GM12872 (cell line): Measurements from ENCODE around the gene CNOT4.
A peak's percentile ranks its signal among the peaks of the same experiment; 100 is the strongest.

ENCODE experiments used
- TF ChIP-seq, protein P1 (sequence below): IDR thresholded peaks from 3 replicates; pipeline ENCODE4 v1.5.1; 2011; ENCODE audit warnings: low read depth, mild to moderate bottlenecking, low read length, moderate library complexity; ENCODE audit not compliant: insufficient read depth

Gene CNOT4

DNA sequence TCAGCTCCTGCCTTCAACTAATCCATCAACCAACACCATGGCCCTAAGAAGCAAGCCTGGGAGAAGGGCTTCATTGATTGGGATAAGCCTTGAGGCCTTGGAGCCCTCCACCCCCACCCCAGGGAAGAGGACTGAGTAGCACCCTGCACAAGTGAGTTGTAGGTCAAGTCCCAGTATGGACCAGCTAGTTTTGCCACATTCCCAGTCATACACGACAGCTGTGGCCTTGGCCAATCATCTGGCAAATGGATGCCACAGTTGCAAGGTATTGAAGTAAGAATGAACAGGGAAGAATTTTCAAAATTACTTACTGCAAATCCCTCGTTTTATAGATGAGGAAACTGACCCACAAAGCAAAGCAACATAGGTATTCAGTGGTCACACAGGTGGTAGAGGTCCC lies 166.5 kb downstream of the CNOT4 start:
- TF ChIP-seq, protein P1, sequence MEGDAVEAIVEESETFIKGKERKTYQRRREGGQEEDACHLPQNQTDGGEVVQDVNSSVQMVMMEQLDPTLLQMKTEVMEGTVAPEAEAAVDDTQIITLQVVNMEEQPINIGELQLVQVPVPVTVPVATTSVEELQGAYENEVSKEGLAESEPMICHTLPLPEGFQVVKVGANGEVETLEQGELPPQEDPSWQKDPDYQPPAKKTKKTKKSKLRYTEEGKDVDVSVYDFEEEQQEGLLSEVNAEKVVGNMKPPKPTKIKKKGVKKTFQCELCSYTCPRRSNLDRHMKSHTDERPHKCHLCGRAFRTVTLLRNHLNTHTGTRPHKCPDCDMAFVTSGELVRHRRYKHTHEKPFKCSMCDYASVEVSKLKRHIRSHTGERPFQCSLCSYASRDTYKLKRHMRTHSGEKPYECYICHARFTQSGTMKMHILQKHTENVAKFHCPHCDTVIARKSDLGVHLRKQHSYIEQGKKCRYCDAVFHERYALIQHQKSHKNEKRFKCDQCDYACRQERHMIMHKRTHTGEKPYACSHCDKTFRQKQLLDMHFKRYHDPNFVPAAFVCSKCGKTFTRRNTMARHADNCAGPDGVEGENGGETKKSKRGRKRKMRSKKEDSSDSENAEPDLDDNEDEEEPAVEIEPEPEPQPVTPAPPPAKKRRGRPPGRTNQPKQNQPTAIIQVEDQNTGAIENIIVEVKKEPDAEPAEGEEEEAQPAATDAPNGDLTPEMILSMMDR, result no peak

DNA sequence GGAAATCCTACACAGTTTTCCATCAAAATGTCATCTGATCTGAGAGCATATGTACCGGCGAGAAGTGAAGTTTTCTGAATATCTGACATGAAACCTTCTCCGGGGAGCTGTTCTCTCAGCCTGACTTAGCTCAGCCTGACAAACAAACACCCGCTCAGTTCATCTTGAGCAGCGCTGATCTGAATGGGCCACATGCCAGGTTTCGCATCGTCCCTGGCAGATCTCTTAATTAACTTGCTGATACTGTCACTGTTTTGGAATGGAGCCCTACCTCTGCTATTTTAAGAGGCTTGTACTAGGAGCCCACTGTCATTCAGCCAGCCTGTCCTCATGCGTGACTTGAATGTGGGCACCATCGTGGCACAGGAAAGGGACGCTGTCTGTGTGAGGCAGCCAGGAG lies 167.0 kb downstream of the CNOT4 start:
- TF ChIP-seq, protein P1, result no peak

DNA sequence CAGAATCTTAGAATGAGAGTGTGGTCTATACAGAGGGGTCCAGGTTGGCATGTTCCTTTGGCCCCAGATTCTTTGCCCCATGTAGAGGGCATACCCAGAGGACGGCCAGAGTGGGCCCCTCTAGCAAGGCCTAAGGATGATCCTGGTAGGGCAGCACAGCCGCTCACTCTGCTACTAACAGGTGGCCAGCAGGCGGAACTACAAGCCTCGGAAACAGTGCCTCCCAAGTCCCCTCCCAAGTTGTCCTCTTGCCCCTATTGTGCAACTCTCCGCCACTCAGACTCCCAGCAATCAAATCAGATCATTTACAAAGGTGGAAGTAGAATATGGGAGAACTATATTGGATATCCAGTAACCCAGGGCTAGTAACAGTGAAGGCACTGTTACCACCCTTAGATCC lies 168.9 kb downstream of the CNOT4 start:
- TF ChIP-seq, protein P1, result no peak

DNA sequence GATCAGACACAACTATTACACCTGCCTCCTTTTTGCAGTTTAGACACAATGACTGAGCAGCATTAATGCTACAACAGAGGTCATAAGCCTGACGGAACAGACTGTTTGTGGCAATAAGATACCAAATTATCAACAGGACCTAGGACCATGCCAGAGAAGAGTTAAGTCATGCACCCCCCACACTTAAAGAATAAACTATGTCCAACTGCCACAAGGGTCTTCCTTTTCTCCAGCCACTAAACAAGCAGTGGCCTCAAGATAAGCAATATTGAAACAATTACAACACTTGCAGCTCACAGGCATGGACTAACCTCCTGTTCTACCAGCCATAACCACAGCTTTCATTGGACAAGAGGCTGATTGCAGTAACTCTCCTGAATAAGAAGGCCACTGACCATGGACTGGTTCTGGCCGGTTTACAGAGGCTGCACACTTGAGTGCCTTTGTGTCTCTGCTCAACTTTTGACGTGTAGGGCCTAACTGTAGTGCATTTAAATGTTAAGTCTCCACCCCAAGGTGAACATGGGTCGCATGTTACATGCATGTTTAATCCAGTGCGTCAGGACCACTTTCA lies 171.8 kb downstream of the CNOT4 start:
- TF ChIP-seq, protein P1, result no peak

DNA sequence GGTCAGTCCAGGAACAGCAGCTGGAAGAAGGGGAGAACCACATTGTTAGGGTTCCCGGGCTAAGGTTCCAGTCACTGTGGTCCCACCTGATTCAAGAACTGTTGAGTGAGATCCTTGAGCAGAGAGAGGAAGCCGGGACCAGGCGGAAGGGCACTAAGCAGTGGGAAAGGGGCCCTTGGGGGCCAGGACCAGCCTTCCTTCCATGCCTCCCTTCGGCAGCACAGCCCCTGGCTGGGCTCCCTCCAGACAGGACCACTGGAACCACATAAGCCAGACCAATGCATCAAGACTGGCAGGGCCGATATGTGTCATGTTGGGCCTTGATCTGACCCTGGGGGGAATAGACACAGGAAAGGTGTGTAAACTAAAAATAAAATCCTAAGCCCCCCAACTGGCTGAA lies 172.4 kb downstream of the CNOT4 start:
- TF ChIP-seq, protein P1, result no peak

DNA sequence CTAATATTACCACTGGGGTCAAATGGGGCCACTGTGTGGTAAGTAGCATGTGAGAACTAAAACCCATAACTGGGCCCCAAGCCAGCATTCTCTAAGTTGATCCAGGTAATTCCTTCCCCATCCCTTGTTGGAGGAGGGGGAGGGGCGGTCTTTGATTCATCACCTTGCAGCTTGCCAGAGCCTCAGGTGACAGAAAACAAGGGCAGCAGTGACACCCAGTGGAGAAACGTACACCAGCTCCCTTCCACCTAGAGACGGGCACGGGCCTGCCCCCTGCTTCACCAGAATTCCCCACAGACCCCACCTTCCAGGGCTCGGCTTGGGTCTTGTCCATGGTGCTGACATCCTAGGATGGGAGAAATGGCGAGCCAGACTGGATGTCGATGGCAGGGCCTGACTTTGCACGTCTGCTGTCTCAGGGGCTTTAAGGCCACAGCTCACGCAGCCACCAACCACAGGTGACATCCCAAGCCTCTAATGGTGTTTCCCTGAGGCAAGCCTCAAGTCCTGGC lies 174.2 kb downstream of the CNOT4 start:
- TF ChIP-seq, protein P1, result peak; percentile 53; the same call in 2 of the 3 replicates

DNA sequence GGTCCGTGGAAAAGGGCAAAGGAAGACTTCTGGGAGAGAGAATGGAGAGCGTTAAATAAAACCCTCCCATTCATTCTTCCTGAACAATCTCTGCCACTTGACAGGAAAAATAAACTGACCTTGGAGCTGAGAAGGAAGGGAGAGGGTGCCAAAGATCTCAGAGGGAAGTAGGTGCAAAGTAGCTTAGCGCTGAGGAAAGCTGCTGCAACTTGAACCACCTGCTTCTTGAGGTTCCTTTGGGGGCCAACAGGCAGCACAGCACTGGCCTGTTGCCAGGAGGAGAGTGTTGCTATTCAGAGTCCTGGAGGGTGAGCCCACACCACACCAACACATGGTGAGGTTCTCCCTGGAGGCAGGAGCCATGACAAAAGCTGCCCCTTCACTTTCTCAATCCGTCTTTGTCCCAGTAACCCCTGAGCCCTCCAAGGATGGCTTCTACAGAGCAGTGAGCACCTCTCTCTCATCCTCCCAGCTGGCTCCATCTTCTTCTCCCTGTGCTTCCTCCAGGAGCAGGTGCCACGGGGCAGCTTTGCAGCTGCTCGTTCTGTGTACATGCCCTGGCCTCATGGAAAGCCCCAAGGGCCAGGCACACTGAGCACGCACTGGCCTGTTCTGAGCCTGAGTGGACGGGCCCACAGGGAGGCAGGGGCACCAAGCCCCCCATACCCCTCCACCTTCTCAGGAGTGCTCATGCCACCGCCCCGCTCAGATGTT lies 174.9 kb downstream of the CNOT4 start:
- TF ChIP-seq, protein P1, result no peak
